Measurements from ENCODE around the gene BICD1. TPM values are rescaled to one million over a fixed set of nuclear protein-coding genes. Genes with fewer than 3 reads are reported as not detected.

Gene BICD1
- total RNA-seq (2014; rRNA removed; shearing (Covaris generic)) (76.4 and 83.6 TPM in 2 replicates), polyA plus RNA-seq (2016; fragmentation: Nextera tagmentation; extraction: Ambion mirVana) (46.3 and 59.3 TPM in 2 replicates)
- long read RNA-seq, partial matches to known transcripts = 5 of 7 reads
- long read RNA-seq, other reads (novel, unspliced or antisense) = 1 of 7 reads

GRCh38 chr12:32106517-32107358, at the start of gene BICD1:
BICD1 (plus strand) TSS chr12:32106847; CDS start chr12:32107332, 485 bp downstream.
- H3K4me1 Mint-ChIP-seq = peaks cover 25% of the 10 kb centered on the region
- peak; percentile 93 for DNase-seq (ENCODE audit: low spot score)
- no peaks in the 10 kb centered on the region for H3K27me3 ChIP-seq (ENCODE audit: insufficient read depth)

More at GRCh38 chr12:32106517-32107358, at the start of gene BICD1:
- peaks cover 4% of the 10 kb centered on the region for H3K27me3 Mint-ChIP-seq (ENCODE audit: insufficient read depth, low read depth, poor library complexity)
- peaks cover 16% of the 10 kb centered on the region for H3K36me3 Mint-ChIP-seq (ENCODE audit: low read depth)
- peak within 1 kb of the TSS; percentile 99 for H3K4me3 Mint-ChIP-seq
- H3K9me2 ChIP-seq (ENCODE audit: insufficient read depth) = peaks cover 4% of the 10 kb centered on the region; the same call in 1 of the 2 replicates
- peaks cover 2% of the 10 kb centered on the region; the same call in 2 of the 3 replicates for H3K9me3 Mint-ChIP-seq
- peaks cover 39% of the 10 kb centered on the region for H3K4me1 ChIP-seq (ENCODE audit: insufficient read depth)
- peak within 1 kb of the TSS; percentile 87 for H3K27ac ChIP-seq (ENCODE audit: low read depth)
- H3K4me3 ChIP-seq = peak within 1 kb of the TSS; percentile 95
- ATAC-seq = peak; percentile 87
- no peak for TF ChIP-seq NANOG (IDR thresholded peaks at IDR 0.05; ENCODE audit: borderline replicate concordance)
- TF ChIP-seq EZH2 (IDR thresholded peaks at IDR 0.05; ENCODE audit: low read depth, unreplicated experiment) = no peak
- TF ChIP-seq ZNF331 (CRISPR knock-in tag; IDR thresholded peaks at IDR 0.05; ENCODE audit: low read depth) = no peak
- TF ChIP-seq REST (IDR thresholded peaks at IDR 0.05; ENCODE audit: unreplicated experiment) = no peak
- TF ChIP-seq CREB1 (CRISPR knock-in tag; IDR thresholded peaks at IDR 0.05; ENCODE audit: low read depth) = peak; percentile 54
- TF ChIP-seq STAT1 (IDR thresholded peaks at IDR 0.05; ENCODE audit: unreplicated experiment) = no peak
- TF ChIP-seq POLR2AphosphoS5 (IDR thresholded peaks at IDR 0.05; ENCODE audit: low read depth) = peak; percentile 91
- TF ChIP-seq EZH2phosphoT487 (IDR thresholded peaks at IDR 0.05; ENCODE audit: unreplicated experiment) = no peak
- no peak for TF ChIP-seq ZNF114 (CRISPR knock-in tag; IDR thresholded peaks at IDR 0.05)
- no peak for TF ChIP-seq JUNB (IDR thresholded peaks at IDR 0.05; ENCODE audit: unreplicated experiment)
- peak; percentile 30 to 40; a peak in 3 of 4 replicates for TF ChIP-seq CTCF (conservative IDR thresholded peaks at IDR 0.05; ENCODE audit: low read depth in 2 of 2)
- no peak for TF ChIP-seq ZNF462 (CRISPR knock-in tag; IDR thresholded peaks at IDR 0.05)
- TF ChIP-seq ETS1 (IDR thresholded peaks at IDR 0.05) = 0 out of 2 replicates have a peak, but pooled peaks have one; percentile 35
- H2AFZ ChIP-seq = peak within 1 kb of the TSS; percentile 67; the same call in 1 of the 2 replicates
- no peaks in the 10 kb centered on the region for H3F3A ChIP-seq (replicated peaks; ENCODE audit: low read depth)
- H3K27ac Mint-ChIP-seq = peak within 1 kb of the TSS; percentile 98
- peak within 1 kb of the TSS; percentile 96 for H3K4me2 ChIP-seq
- H3K36me3 ChIP-seq (ENCODE audit: insufficient read depth) = no peaks in the 10 kb centered on the region
- peaks cover 49% of the 10 kb centered on the region for H3K79me2 ChIP-seq (replicated peaks; ENCODE audit: insufficient read depth)
- H4K20me1 ChIP-seq (replicated peaks; ENCODE audit: insufficient read depth) = no peaks in the 10 kb centered on the region
